Activated CD4-positive, alpha-beta T cell treated with anti-CD3 and anti-CD28 coated beads for 1 hour (primary cell): Measurements from ENCODE around the gene PSRC1.
A peak's percentile ranks its signal among the peaks of the same experiment; 100 is the strongest.
"Not testable (repeated sequence)": the region's sequence is repeated elsewhere in the genome, so short reads cannot be mapped to it uniquely, and the experiment has no call there.

Experiments used
- DNase-seq: peaks from one replicate; pipeline ENCODE4 v3.0.0-alpha.2; 2020

The PSRC1 gene

GRCh38 chr1:109282952-109283747, at the start of gene PSRC1:
Gene PSRC1 (minus strand): TSS chr1:109283145.
- peak; percentile 79 for DNase-seq

DNA sequence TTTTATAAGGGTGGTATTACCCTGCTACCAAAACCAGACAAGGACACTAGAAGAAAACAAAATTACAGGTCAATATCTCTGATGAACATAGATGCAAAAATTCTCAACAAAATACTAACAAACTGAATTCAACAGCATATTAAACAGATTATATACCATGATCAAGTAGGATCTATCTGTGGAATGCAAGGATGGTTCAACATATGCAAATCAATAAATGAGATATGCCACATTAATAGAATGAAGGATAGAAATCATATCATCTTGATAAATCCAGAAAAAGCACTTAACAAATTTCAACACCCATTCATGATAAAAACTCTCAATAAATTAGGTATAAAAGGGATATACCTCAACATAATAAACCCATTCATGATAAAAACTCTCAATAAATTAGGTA, 48.2 kb upstream of the PSRC1 start:
- DNase-seq, result no peak

DNA sequence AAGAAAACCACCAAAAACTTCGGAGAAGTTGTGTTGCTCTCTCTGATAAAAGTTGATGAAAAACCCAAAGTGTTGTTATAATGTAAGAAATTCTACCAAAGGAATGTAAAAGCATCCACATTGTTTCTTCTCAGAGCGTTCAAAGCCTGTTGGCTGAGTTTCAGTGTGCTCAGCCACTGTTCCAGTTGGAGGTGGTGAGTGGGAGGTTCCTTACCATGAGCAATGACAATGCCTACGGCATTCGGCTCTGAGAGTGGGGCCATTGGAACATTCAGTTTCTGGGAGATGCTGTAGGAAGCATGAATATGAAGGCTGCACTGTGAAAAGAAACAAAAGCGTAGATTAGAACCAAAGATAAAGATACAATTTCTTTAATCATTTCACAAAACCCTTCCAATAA, 44.3 kb upstream of the PSRC1 start:
- DNase-seq, result no peak

GRCh38 chr1:109322974-109323373, 40.0 kb upstream of the PSRC1 start:
- no peak for DNase-seq

GRCh38 chr1:109319114-109319513, 36.2 kb upstream of the PSRC1 start:
- DNase-seq, result no peak

DNA sequence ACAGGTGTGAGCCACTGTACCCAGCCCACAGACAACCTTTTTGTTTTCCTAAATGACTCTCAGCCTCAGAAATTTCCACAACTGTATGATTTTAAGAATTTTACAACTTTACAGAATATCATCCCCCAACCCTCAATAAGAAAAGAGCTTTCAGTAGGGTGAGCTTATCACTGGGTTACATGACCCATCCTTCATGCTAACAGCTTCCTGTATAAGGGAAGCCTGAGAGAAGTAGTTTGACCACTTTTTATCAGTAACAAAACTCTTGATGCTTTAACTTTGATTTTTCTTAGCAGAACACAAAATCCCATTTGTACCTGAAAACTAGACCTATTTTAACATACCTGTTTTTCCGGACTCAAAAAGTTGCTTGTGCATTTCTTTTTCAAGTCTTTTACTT, 33.6 kb upstream of the PSRC1 start:
- no peak for DNase-seq

- no peak for DNase-seq
Observed at GRCh38 chr1:109315288-109315687, 32.3 kb upstream of the PSRC1 start.

DNA sequence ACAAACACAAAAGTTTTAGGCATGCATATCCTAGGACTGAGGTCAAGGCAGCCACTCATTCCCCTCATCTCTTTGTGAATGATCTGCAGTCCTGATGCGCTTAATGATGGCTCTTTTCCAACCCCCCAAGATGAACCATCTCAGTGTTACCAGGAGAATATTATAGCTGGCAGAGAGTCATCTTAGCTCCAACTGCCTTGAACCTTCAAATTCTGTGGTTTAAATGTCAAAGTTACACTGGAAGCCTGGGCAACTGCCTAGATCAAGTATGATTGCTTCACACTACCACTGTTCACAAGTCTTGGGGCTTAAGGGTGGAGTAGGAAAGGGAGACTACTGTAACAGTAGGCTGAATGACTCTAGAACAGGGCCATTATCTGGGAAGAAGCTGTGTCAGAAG, 31.9 kb upstream of the PSRC1 start:
- no peak for DNase-seq

DNA sequence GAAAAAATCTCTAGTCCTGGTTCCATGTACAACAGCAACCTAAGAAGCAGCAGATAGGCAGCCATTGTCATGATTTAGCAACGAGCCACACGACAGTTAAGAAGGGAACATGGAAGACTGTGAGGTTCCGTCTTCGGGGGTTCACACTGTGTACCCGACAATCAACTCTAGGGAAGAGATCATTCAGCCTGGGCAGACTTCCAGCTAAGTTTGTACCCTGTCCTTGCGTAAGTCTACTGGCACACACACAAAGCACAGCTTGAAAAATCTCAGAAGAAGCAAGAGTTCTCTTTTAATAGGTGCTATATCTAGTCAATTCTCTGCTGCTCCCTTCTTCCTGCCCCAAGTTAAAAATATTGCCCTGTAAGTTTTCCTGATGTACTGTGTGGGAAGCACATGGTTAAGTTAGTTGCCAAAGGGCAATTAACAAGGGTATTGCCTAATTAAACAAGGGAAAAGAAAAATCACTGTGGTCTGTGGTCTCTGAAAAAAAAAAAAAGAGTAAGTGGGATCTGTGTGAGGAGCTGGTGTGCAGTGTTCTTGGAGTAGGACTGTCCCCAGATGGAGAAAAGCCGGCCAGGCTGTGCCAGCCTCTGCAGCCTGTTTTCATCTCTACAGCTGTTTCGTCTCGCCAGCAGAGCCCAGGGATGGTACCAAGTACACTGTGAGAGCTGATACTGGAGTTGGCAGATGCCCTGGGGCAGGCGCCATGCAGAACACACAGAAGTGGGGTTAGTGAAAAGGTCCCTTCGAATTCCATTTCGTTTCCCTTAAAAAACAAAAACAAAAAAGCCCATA, 30.2 kb upstream of the PSRC1 start:
- DNase-seq, result no peak

GRCh38 chr1:109312246-109312645, 29.3 kb upstream of the PSRC1 start:
- DNase-seq, result no peak

DNA sequence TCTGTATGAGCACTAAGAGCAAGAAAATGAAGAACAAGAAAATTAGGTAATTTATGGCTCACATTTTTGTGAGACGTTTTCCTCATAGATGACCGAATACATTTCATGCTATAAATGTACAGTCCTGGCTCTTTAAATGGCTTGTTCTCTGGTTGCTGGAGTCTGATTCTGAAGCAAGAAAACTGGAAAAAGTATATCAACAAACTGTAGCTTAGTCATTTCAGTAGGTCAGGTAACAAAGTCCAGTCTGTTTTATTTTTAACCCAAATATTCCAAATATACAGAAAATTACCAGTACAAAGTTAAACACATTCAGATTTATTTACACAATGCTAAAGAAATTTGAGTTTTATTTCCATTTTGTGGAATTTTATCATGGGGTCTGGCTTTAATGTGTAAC, 26.4 kb upstream of the PSRC1 start:
- DNase-seq, result no peak

- DNase-seq, result no peak
Observed at GRCh38 chr1:109307274-109308021, 24.5 kb upstream of the PSRC1 start.

DNA sequence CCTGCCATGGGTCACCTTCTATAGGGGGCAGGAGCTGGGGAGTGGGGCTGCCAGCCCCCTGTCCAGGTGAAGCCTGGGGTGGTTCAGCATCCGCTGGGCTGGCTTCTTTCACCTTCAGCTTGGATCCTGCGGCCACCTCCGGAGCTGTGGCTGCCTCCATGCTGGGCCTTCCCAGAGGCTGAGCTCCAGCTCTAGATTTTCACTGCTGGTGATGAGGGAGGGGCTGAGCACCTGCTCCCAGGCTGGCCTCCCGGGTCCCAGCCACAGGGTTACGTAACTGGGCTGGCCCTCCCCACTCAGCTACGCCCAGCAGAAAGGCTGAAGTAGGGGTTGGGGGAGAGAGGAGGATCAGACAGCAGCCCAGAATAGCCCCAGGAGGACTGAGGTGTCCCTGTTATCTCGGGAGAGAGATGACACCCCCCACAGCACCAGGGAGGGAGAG, 23.9 kb upstream of the PSRC1 start, which contains the start of gene MYBPHL:
TSS of gene MYBPHL (minus strand) at position 180 of the 442 bp plus-strand sequence. CDS start at position 160, 20 bp downstream.
- DNase-seq, result no peak

DNA sequence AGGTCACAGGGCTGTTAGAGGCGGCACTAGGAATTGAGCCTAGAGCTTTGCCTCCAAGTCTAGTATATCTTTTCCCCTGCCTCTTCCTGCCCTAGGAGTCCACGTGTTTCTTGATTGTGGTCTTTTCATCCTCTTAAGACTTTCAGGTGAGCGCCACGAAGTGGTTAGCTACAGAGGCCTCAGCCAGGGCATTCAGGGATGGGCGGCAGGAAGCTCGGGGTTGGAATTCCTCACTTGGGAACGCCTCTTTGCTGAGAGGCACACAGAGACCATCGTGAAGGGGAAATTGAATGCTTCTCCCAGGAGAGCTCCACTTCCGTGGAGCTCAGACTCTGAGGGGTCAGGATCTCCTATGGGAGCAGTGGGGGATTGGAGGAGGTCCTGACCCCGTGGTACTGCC, 23.0 kb upstream of the PSRC1 start:
- not testable (repeated sequence) for DNase-seq

- no peak for DNase-seq
Observed at GRCh38 chr1:109304226-109304920, 21.4 kb upstream of the PSRC1 start.

- no peak for DNase-seq
Observed at GRCh38 chr1:109301874-109302273, 18.9 kb upstream of the PSRC1 start.

- DNase-seq, result no peak
Observed at GRCh38 chr1:109300650-109301151, 17.8 kb upstream of the PSRC1 start.

GRCh38 chr1:109299558-109300343, 16.8 kb upstream of the PSRC1 start:
- DNase-seq, result no peak

GRCh38 chr1:109298666-109299557, 16.0 kb upstream of the PSRC1 start:
- no peak for DNase-seq

DNA sequence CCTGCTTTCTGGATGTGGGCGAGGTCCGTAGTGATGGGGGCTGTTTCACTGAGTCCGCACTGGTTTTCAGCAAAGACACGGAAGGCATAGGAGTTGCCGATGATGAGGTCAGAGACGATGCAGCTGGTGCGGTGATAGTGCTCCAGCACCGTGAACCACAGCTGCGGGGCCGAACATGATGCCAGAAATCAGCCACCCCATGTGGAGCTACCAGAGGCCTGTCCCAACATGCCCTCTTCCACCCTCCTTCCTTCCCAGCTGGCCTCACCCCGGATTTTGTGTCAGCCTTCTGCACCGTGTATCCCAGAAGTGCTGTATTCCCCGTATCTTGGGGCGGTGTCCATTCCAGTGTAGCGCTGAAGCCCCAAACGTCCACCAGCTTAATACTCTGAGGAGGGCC, 13.8 kb upstream of the PSRC1 start:
- no peak for DNase-seq
